Measurements from ENCODE around the gene CRACDL.

- TF ChIP-seq TAF1 (IDR thresholded peaks at IDR 0.05; ENCODE audit: borderline replicate concordance, low read depth, low read length), result no peak
- TF ChIP-seq POLR2A (IDR thresholded peaks at IDR 0.05; ENCODE audit: low read depth, low read length), result no peak
- TF ChIP-seq POLR2AphosphoS5 (IDR thresholded peaks at IDR 0.05; ENCODE audit: low read depth, low read length), result no peak
These were observed 35.3 kb downstream of the CRACDL start for GRCh38 chr2:98900721-98901120.

All from GM12892 (cell line).